IPS-18a (cell line): ENCODE measurements around the gene LSM12.
A peak's percentile ranks its signal among the peaks of the same experiment; 100 is the strongest.

Experiments
- H3K27ac ChIP-seq: one replicate; pipeline ENCODE4 v1.5.1; 2013; ENCODE audit warnings: low read length
- H3K27me3 ChIP-seq: one replicate; pipeline ENCODE4 v1.6.1; 2013; ENCODE audit warnings: mild to moderate bottlenecking, low read length; ENCODE audit not compliant: control insufficient read depth, insufficient read depth
- H3K36me3 ChIP-seq: one replicate; pipeline ENCODE4 v1.6.1; 2013; ENCODE audit warnings: low read depth, low read length; ENCODE audit not compliant: control insufficient read depth
- H3K4me1 ChIP-seq: one replicate; pipeline ENCODE4 v1.6.1; 2013; ENCODE audit warnings: low read depth, low read length; ENCODE audit not compliant: control insufficient read depth
- H3K4me3 ChIP-seq: one replicate; pipeline ENCODE4 v1.5.1; 2013; ENCODE audit warnings: low read length
- H3K9ac ChIP-seq: one replicate; pipeline ENCODE4 v1.6.1; 2013; ENCODE audit warnings: mild to moderate bottlenecking, low read length, moderate library complexity
- H3K9me3 ChIP-seq: one replicate; pipeline ENCODE4 v1.6.1; 2013; ENCODE audit warnings: low read depth, low read length; ENCODE audit not compliant: control insufficient read depth

LSM12 gene

GRCh38 chr17:44082256-44082927 is 15.9 kb upstream of the LSM12 start:
- H3K9ac ChIP-seq: no peak overlapping the region
- H3K9me3 ChIP-seq: no peaks in the 10 kb centered on the region
- no peaks in the 10 kb centered on the region for H3K27me3 ChIP-seq
- no peak overlapping the region for H3K27ac ChIP-seq
- peaks cover 14% of the 10 kb centered on the region for H3K36me3 ChIP-seq
- H3K4me3 ChIP-seq: no peak overlapping the region
- peaks cover 15% of the 10 kb centered on the region for H3K4me1 ChIP-seq

GRCh38 chr17:44081681-44082080 is 15.2 kb upstream of the LSM12 start:
- Histone ChIP-seq H3K27me3 (no peaks in the 10 kb centered on the region), H3K27ac (no peak overlapping the region), H3K36me3 (peaks cover 16% of the 10 kb centered on the region), H3K4me3 (no peak overlapping the region), H3K9me3 (no peaks in the 10 kb centered on the region), H3K4me1 (peaks cover 10% of the 10 kb centered on the region), H3K9ac (no peak overlapping the region)

- Histone ChIP-seq H3K4me1 (peaks cover 7% of the 10 kb centered on the region), H3K9ac (no peak overlapping the region), H3K9me3 (no peaks in the 10 kb centered on the region), H3K4me3 (no peak overlapping the region), H3K36me3 (peaks cover 29% of the 10 kb centered on the region), H3K27me3 (no peaks in the 10 kb centered on the region), H3K27ac (no peak overlapping the region)
Measured at GRCh38 chr17:44079877-44080821, 13.7 kb upstream of the LSM12 start.

- H3K36me3 ChIP-seq: peaks cover 39% of the 10 kb centered on the region
- H3K9ac ChIP-seq: no peak overlapping the region
- H3K27me3 ChIP-seq: no peaks in the 10 kb centered on the region
- H3K4me3 ChIP-seq: no peak overlapping the region
- no peaks in the 10 kb centered on the region for H3K4me1 ChIP-seq
- H3K27ac ChIP-seq: no peak overlapping the region
- no peaks in the 10 kb centered on the region for H3K9me3 ChIP-seq
Measured at GRCh38 chr17:44078412-44078811, 11.9 kb upstream of the LSM12 start.

GRCh38 chr17:44077595-44077909 is 11.1 kb upstream of the LSM12 start:
- H3K4me1 ChIP-seq: no peaks in the 10 kb centered on the region
- H3K9ac ChIP-seq: no peak overlapping the region
- no peaks in the 10 kb centered on the region for H3K27me3 ChIP-seq
- no peak overlapping the region for H3K4me3 ChIP-seq
- H3K27ac ChIP-seq: no peak overlapping the region
- H3K36me3 ChIP-seq: peaks cover 39% of the 10 kb centered on the region
- H3K9me3 ChIP-seq: no peaks in the 10 kb centered on the region

GRCh38 chr17:44076716-44077594 is 10.5 kb upstream of the LSM12 start:
- no peaks in the 10 kb centered on the region for H3K9me3 ChIP-seq
- H3K9ac ChIP-seq: no peak overlapping the region
- H3K27ac ChIP-seq: no peak overlapping the region
- H3K36me3 ChIP-seq: peaks cover 35% of the 10 kb centered on the region
- no peak overlapping the region for H3K4me3 ChIP-seq
- H3K27me3 ChIP-seq: no peaks in the 10 kb centered on the region
- H3K4me1 ChIP-seq: peaks cover 1% of the 10 kb centered on the region

- peaks cover 32% of the 10 kb centered on the region for H3K36me3 ChIP-seq
- H3K4me3 ChIP-seq: no peak overlapping the region
- peaks cover 7% of the 10 kb centered on the region for H3K4me1 ChIP-seq
- H3K9ac ChIP-seq: no peak overlapping the region
- H3K27me3 ChIP-seq: no peaks in the 10 kb centered on the region
- H3K27ac ChIP-seq: no peak overlapping the region
- H3K9me3 ChIP-seq: no peaks in the 10 kb centered on the region
Measured at GRCh38 chr17:44075598-44076293, 9.3 kb upstream of the LSM12 start.

GRCh38 chr17:44074911-44075285 is 8.4 kb upstream of the LSM12 start:
- peaks cover 9% of the 10 kb centered on the region for H3K4me1 ChIP-seq
- no peaks in the 10 kb centered on the region for H3K9me3 ChIP-seq
- no peak overlapping the region for H3K4me3 ChIP-seq
- H3K27me3 ChIP-seq: no peaks in the 10 kb centered on the region
- no peak overlapping the region for H3K9ac ChIP-seq
- peaks cover 32% of the 10 kb centered on the region for H3K36me3 ChIP-seq
- no peak overlapping the region for H3K27ac ChIP-seq

GRCh38 chr17:44074231-44074910 is 7.9 kb upstream of the LSM12 start:
- no peak overlapping the region for H3K27ac ChIP-seq
- no peak overlapping the region for H3K9ac ChIP-seq
- H3K4me1 ChIP-seq: peaks cover 11% of the 10 kb centered on the region
- no peaks in the 10 kb centered on the region for H3K27me3 ChIP-seq
- H3K36me3 ChIP-seq: peaks cover 32% of the 10 kb centered on the region
- no peaks in the 10 kb centered on the region for H3K9me3 ChIP-seq
- H3K4me3 ChIP-seq: no peak overlapping the region

- Histone ChIP-seq H3K4me3 (peak overlapping the region; percentile 93), H3K27me3 (no peaks in the 10 kb centered on the region), H3K9me3 (no peaks in the 10 kb centered on the region), H3K4me1 (peaks cover 11% of the 10 kb centered on the region), H3K9ac (peak overlapping the region; percentile 91), H3K36me3 (peaks cover 25% of the 10 kb centered on the region), H3K27ac (peak overlapping the region; percentile 79)
Measured at GRCh38 chr17:44071772-44072171, 5.3 kb upstream of the LSM12 start.
